HG03442 (cell line): Measurements from ENCODE around the gene MX2.
"Not testable (repeated sequence)": the region's sequence is repeated elsewhere in the genome, so short reads cannot be mapped to it uniquely, and the experiment has no call there.

Source experiments
- ATAC-seq: cut with Tn5 transposase; IDR thresholded peaks from one replicate; pipeline ENCODE4 v1.9.1; 2021; ENCODE audit warnings: mild to moderate bottlenecking, moderate library complexity; ENCODE audit not compliant: unreplicated experiment

Gene MX2

DNA sequence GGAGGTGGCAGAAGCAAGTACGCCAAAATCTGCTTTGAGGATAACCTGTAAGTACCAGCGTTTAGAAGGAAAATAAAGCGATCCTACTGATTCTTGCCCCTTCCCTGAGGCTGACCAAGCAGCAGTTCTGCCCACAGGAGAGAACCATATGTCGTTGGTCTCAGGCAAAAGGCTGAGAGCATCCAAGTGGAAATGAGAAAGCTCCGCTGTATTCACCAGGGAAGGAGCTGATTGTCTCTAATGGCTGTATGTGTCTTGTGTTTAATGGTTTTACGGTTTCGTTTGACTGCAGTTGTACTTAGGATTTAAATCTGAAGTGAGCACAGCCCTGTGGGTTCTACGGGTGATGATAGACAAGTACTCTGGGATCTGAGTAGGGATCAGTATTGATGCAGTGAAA, 23.4 kb upstream of the MX2 start:
- ATAC-seq = no peak

DNA sequence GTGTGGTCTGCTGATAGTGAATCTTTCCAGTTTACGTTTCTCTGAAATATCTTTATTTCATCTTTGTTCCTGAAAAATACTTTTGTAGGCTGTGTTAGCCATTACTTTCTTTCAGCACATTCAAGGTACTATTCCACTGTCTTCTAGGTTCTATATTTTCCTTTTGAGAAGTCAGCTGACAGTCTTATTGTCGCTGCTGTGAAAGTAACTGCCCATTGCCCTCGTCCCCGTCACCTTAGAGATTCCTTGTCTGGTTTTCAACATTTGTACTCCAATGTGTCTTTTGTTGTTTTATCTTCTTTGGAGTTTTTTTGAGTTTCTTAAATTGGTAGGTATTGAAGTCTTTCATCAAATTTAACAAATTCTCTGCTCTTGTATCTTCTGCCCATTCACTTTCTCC, 19.8 kb upstream of the MX2 start:
- no peak for ATAC-seq

DNA sequence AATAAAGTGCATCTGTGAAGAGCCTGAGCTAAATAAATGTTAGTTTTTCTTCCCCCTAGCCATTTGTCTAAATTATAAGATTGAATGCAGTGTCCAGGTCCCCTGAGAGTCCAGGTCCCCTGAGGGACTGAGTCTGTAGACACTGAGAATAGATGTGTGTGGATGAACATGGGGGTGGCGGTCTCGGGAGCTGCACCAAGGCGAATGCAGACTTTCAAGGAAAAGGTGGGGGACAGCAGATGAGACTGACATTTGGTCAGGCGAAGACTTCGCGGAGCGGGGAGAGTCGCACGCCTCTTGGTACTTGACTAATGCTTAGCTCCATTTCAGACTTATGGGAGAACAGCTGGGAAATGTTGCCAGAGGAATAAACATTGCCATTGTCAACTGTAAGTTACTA, 17.7 kb upstream of the MX2 start:
- ATAC-seq = no peak

DNA sequence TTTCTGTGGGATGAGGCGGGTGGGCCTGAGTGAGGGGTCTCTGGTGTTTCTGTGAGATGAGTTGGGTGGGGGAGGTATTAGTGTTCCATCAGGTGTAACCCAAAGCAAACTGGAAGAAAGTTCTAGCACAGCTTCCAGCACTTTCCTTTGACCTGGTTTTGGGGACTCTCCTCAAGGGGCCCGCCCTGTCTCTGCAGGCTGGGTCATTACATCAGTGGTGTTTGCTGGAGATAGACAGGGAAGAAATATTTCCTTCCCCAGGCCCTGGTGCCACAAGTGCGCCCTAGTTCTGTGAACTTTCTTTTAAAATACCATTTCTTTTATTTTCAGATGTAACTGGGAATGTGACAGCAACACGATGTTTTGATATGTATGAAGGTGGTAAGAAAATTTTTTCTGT, 16.5 kb upstream of the MX2 start:
- no peak for ATAC-seq

DNA sequence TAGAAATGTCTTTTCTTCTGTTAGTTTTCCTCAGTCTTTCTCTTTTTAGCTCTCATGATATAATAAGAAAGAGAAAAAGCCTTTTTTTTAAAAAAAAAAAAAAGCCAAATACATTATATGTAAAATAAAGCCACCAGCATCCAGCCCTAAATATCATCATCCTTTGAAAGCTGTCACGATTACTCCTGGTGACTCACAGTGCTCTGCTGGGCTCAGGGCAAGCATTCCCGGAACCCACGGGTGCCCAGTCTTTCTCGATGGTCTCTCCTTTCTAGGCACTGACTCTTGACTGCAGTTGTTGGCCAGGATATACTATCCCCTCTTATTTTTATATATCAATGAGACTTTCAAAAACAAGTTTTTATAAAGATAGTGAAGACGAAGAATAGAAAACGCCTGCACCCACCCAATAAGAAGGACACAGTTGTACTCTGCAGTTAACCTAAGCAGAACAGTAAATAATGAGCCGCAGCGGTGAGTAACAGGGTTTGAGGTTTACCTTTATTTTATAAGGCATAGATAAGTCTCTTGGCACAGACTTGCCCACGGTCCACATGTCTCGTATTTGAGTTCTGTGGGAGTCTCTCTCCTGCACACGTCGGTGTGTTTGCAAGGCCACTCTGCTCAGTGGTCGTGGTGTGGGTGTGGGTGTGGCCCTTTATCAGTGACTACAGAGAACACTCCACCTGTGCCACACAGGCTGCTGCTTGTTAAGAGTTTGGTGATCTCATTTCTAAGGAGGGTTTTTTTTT, 15.7 kb upstream of the MX2 start:
- no peak for ATAC-seq

DNA sequence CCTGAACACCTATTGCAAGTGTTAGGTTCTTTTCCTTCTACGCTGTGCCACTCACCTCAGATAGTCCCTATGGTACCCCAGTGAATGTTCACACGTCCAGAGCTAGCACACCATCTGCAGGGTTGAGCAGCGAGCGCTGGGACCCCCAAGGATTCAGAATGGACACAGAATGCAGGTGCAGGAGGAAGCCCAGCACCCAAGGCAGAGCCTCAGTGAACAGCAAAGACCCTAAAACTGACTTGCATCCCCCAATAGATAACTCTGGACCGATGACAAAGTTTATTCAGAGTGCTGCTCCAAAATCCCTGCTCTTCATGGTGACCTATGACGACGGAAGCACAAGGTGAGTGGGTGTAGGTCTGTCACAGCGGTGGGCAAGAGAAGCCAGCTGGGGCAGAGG, 15.1 kb upstream of the MX2 start:
- no peak for ATAC-seq

DNA sequence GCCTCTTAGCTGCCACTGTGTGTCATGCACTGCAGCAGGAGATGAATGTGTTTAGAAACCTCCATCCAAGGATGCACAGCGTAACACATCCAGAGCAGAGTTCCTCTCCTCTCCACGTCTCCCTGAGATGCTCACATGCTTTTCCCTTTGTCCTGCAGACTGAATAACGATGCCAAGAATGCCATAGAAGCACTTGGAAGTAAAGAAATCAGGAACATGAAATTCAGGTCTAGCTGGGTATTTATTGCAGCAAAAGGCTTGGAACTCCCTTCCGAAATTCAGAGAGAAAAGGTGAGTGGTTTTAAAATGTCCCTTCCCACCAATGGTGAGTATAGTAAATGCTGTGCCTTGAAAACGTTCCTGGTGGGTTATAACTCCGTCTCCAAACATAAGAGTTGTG, 13.4 kb upstream of the MX2 start:
- ATAC-seq = no peak

DNA sequence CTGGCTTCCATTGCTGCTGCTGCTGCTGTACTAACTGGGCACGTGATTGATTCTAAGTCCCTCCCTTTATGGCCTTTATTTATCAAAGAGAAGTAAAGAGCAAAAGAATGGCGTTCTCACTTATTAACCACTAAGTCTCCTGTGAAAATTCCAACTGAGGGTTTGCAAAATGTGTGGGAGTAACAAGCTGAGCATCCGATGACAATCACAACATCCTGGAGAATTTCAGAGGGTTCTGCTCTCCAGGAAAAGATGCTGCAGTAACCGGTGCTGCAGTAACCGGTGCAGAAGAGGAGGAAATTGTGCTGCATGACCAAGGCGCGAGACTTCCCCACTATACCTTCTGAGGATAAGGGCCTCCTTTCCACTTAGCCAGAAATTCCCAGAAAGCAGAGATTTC, 12.7 kb upstream of the MX2 start:
- no peak for ATAC-seq

DNA sequence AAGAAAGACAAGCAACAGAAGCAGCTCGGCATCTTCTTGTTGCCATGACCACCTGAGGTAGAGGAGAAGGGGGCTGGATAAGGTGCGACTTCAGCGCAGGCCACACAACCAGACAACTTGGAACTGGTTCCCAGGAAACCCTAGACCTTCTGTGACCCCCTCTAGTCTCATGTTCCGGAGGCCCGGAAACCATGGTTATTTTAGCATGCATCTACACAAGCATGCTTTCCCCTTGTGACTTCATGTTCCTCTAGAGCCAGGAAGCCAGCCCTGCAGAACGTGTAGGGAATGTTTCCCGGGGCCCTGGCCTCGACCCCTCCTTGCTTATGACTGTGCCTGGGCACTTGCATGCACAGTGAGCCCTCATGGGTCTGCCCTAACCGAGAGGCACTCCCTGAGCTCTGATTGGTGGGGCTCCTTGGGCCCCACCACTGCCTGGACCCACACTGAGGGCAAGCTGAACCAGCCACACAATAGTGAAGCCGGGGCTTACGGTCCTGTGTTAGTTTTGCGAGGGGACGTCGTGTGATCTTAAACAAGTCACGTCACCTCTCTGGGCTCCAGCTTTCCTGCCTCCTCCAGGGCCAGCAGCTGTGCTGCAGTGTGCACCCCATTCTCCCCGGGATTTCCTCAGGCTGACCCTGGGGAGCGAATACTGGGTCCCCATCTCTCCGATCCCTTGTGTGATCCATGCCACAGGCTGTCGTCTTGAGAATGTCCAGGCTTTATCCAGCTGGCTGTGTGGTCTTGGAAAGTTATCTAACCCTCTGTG, 12.0 kb upstream of the MX2 start:
- no peak for ATAC-seq

DNA sequence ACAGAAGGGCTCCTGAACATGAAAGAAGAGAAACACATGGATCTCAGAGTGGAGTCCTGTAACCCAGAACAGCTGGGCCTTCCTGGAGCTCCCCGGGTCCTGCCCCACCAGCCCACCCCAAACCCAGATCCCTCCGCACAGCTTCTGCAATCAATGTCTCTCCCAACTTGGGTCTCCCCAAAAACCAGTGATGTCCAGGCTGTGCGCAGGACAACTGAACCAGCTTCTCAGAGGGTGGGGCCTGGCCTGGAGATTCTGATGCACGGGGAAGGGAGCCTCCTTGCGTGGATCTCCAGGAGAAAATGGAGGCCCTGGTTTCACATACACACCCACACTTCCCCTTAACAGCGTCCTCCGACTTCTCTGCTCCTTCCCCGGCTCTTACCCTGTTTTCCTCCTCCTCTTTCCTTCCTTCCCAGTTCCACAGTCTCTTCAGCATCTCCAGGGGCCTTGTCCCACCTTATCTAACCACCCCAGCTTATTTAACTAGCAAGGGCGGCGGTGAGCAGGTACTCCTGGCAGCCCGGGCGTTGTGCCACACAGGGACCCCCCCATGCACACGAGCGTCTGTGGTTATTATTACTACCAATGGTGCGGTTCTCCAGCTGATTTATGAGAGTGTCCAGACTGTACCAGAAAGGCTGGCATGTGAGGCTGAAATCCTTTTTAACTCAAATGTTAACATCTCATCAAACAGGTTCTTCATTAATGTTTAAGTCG, 11.2 kb upstream of the MX2 start:
- ATAC-seq = no peak

DNA sequence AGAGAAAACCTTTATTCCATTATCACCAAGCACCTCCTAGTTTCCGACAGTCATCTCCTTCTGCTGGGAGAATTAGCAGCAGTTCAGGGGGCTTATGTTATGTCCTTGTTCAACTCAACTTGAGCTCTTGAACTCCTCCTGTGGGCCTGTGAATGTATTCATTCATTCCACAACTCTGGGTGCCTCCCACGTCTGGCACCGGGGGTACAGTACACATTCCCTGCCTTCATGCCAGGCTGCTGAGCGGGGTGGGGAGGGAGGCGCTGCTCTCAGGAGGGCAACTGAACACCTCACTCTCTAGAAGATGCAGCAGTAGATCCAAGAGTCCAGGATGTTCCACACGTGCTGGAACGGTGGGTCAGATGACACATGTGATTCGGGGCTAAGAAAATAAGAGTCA, 4.3 kb upstream of the MX2 start:
- no peak for ATAC-seq

DNA sequence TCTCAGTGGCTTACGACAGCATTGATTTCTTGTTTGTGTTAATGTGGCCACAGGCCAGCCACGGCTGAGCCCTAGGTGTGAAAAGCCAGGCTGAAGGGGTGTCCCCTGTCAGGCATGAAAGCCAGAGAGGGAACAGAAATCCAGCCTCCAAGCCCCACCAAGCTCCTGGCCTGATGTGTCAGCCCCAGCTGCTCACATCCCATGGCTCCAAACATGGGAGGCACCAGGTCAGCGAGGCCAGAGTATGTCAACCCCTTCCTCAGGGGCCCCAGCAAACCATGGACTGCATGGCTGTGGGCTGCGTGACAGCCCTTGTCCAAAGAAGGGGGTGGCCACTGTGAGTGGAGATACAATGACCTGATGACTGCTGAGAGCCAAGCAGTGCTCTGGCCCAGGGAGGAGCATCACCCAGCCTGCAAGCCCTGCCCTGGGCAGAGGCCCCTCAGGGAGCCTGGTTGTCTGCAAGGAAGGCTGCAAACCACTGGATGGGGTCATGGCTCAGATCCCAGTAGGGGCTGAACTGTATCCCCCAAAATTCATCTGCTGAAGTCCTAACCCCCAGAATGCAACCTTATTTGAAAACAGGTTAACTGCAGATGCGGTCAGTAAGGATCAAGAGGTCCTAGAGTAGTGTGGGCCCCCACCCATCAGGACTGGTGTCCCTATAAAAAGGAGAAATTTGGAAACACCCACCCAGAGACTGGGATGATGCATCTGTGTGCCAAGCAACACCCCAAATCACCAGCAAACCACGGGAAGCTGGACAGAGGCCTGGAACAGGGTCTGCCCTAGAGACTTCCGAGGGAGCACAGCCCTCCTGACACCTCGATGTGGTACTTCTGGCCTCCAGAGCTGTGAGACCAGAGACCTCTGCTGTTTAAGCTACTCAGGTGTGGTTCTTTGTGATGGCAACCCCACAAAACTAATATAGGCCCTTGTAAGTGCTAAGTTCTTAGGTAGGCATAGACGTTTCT, 3.3 kb upstream of the MX2 start:
- ATAC-seq = no peak

DNA sequence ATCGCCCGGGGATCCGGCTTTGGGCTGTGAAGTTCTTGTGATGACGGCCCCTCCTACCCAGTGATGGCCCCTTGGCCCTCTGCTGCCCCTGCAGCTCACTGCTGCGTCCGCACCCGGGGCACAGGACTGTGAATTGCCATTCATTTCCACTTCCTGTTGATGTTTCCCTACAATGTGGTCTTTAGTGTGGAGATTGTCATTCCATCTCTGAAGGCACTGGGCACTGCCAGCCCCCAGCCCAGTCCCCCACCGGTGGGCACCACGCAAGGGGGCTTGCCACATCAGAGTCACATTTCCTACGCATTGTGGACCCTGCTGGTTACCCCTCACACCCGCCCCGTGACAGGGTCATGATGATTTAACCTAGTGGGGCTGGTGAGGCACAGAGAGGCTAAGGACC, 2.5 kb upstream of the MX2 start:
- no peak for ATAC-seq

DNA sequence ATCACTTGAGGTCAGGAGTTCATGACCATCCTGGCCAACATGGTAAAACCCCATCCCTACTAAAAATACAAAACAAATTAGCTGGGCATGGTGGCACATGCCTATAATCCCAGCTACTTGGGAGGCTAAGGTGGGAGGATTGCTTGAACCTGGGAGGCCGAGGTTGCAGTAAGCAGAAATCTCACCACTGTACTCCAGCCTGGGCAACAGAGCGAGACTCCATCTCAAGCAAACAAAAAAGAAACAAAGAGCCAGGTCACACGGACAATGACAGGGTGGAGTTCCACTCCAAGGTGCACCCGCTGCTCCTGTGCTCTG, 2.1 kb upstream of the MX2 start:
- not testable (repeated sequence) for ATAC-seq

DNA sequence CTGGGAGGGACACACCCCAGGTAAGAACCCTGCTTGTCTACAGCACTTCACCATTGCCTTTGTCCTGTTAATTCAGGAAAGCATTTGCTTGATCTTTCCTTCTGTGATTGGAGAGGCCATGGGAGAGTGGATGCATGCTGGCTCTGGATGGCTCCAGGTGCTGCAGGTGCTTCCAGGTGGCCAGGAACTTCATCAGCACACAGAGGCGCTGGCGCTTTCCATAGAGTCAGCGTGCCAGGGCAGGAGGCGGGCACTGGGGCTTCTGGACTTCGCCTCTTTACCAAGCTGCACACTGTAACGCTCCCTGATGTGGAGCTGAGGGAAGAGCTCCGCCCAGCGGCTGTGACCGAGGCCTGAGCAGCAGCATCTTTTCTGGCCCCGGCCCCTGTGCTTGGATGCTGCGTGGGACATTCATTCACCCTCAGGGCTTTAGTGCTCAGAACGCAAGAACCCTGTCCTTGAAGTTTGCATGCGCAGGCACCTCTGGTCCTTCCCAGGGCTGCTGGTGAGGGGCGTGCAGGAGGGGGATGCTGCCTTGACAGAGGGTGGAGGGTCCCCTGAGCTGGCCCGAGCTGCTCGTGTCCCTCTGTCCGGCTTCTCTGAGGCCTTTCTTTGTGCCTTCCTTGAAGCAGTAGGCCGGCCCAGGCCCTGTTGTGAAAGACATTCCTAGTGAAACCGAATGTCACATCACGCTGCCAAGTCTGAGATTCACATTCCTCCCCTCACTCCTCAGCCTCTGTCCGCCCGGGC, 1.6 kb upstream of the MX2 start:
- ATAC-seq = no peak

DNA sequence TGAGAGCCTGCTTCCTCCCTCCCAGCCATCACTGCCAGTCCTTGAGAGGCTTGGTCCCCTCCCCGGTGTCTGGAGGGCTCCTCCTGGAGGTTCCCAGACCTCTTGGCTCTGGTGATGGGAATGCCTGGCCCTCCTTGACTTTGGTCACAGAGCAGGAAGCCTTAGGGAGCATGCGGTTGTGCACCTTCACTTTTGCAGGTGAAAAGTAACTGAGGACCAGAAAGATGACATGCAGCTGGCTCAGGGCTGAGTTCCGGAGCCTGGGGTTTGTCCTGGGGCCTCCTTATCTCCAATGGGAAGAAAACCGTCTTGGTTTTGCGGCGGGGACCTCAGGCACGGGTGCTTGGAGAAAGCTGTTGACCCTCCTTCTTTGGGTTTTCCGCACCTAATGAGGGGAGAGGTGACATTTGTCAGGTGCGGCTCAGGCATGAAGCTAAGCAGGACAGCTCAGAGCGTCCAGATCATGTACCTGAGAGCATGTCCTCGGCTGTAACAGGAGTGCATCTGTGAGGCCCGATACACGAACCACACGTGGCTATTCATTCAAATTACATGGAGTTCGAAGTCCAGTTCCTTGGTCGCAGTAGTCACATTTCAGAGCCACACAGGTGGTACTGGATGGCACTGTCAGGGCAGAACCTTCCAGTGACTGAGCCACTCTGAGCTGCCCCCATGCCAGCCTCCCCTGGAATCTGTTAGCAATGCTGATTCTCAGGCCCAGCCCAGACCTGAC, 608 bp upstream of the MX2 start:
- ATAC-seq = no peak

DNA sequence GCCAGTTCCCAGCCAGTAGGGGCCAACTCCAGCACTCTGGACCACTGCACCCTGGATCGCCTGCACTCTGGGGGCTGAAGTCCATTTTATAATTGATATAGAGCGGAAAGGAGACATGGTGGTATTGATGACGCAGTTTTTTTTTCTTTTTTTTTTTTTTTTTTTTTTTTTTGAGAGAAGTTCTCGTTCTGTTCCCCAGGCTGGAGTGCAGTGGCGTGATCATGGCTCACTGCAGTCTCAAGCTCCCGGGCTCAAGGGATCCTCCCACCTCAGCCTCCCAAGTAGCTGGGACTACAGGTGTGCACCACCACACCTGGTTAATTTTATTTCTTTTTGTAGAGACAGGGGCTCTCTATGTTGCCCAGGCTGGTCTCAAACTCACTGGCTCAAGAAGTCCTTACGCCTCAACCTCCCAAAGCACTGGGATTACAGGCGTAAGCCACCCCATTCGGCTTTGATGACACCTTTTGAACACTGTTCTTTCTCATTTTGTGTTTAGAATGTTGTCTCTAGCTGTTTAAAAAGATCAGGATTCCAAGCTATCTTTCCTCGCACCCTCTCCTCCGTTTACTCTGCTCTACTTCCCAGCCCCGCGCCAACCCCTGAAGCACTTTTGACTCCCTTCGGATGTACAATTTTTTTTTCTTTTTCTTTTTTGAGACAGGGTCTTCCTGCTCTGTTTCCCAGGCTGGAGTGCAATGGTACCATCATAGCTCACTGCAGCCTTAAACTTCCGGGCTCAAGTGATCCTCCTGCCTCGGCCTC, 960 bp downstream of the MX2 start:
- no peak for ATAC-seq

DNA sequence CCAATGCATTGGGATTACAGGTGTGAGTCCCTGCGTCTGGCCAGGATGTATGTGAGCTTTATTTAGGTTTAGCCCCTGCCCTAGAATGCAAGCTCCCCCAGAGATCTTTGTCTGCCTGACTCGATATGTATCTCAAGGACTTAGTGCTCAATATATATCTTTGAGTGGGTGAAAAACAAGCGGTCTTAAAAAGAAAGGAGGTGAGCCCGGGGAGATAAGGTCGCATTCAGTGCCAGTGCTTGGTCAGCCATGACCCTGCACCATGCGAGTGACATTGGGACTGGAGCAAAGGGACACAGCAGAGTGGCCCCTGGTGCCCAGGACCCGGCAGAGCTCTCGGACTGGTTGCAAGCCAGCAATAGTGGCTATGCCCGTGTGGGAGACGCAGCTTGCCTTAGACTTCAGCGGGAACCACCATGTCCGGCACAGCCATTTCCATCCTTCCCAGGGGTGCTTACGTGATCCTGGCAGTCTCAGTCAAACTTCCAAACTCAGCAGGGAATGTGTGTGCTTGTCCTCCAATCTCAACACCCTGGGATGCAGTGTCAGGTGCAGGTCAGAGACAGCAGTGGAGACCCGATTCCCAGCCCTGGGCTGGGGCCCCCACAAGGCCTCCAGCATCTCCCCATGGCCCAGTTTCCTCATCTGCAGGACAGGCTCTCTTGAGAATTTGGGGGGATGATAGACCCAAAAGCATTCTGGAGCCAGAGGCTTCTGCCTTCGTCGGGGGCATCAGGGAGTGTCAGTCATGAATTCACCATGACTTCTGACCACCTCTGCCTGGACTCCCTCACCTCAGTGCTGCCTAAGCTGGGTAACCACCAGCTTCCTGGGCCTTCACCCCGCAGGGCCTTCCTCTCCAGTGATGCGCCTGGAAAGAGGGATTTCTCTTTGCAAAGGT, 1.8 kb downstream of the MX2 start:
- no peak for ATAC-seq
